IMR-90 (cell line): ENCODE data around the gene REPS1. TPM values are rescaled to one million over a fixed set of nuclear protein-coding genes. Genes with fewer than 3 reads are reported as not detected.

Experiments used
- ATAC-seq: fragments of 200-7000 bp; cut with Tn5 transposase; 2 replicates; pipeline ENCODE4 v1.9.1; 2020; ENCODE audit warnings: low read depth, mild to moderate bottlenecking, moderate library complexity
- BruUV-seq: library from RNA; stranded (reverse); fragments of 400-500 nt; replicated peaks from 2 replicates; lab custom pipeline; 2021; lab: Mats Ljungman, UMichigan
- CTCF ChIA-PET: fragments of 300-600 bp; formaldehyde crosslinking; extraction: SDS; loops from one replicate; lab custom pipeline; 2021; ENCODE audit warnings: antibody characterized with exemption; lab: Yijun Ruan, JAX
- POLR2A ChIA-PET: fragments of 300-600 bp; sonication (Branson Sonifier 250); formaldehyde crosslinking; loops from one replicate; lab custom pipeline; 2022; ENCODE audit warnings: antibody characterized with exemption; ENCODE audit not compliant: unreplicated experiment; lab: Charles Lee
- DNase-seq: peaks from one replicate; pipeline ENCODE4 v3.0.0; 2013
- H2AFZ ChIP-seq: replicated peaks from 2 replicates; pipeline ENCODE3; 2013; ENCODE audit warnings: low read length, mild to moderate bottlenecking; ENCODE audit not compliant: poor library complexity
- H2AK5ac ChIP-seq: 2 replicates; pipeline ENCODE4 v1.6.1; 2013; ENCODE audit warnings: low read depth, low read length, inconsistent platforms
- H2AK9ac ChIP-seq: replicated peaks from 2 replicates; pipeline ENCODE3; 2013; ENCODE audit warnings: mild to moderate bottlenecking, low read depth, low read length, moderate library complexity; ENCODE audit not compliant: poor library complexity
- H2BK120ac ChIP-seq: 2 replicates; pipeline ENCODE4 v1.6.1; 2013; ENCODE audit warnings: low read depth, low read length, inconsistent platforms
- H2BK15ac ChIP-seq: 3 replicates; pipeline ENCODE4 v1.6.1; 2013; ENCODE audit warnings: low read depth, low read length, inconsistent platforms
- H2BK20ac ChIP-seq: 2 replicates; pipeline ENCODE4 v1.6.1; 2013; ENCODE audit warnings: low read depth, mild to moderate bottlenecking, inconsistent platforms, low read length, moderate library complexity
- H2BK5ac ChIP-seq: 2 replicates; pipeline ENCODE4 v1.6.1; 2013; ENCODE audit warnings: mild to moderate bottlenecking, low read depth, low read length, inconsistent platforms; ENCODE audit not compliant: poor library complexity, severe bottlenecking
- H3K14ac ChIP-seq: replicated peaks from 2 replicates; pipeline ENCODE4 v1.6.1; 2013; ENCODE audit warnings: low read depth, low read length, inconsistent platforms
- H3K18ac ChIP-seq: 2 replicates; pipeline ENCODE4 v1.6.1; 2013; ENCODE audit warnings: low read depth, low read length, control low read depth
- H3K23ac ChIP-seq: 2 replicates; pipeline ENCODE4 v1.6.1; 2013; ENCODE audit warnings: low read depth, low read length, inconsistent platforms
- H3K27ac ChIP-seq: 2 replicates; pipeline ENCODE4 v1.5.1; 2013; ENCODE audit warnings: mild to moderate bottlenecking, control low read depth, low read length; ENCODE audit not compliant: insufficient read depth
- H3K27me3 ChIP-seq: 2 replicates; pipeline ENCODE4 v1.6.1; 2013; ENCODE audit warnings: low read length; ENCODE audit not compliant: control insufficient read depth, insufficient read depth
- H3K36me3 ChIP-seq: 2 replicates; pipeline ENCODE4 v1.6.1; 2013; ENCODE audit warnings: low read length, mixed read lengths; ENCODE audit not compliant: control insufficient read depth, insufficient read depth
- H3K4ac ChIP-seq: 2 replicates; pipeline ENCODE4 v1.6.1; 2013; ENCODE audit warnings: low read depth, low read length, inconsistent platforms
- H3K4me1 ChIP-seq: 2 replicates; pipeline ENCODE4 v1.6.1; 2013; ENCODE audit warnings: low read length, mixed read lengths; ENCODE audit not compliant: control insufficient read depth, insufficient read depth
- H3K4me2 ChIP-seq: 2 replicates; pipeline ENCODE4 v1.6.1; 2013; ENCODE audit warnings: low read depth, mild to moderate bottlenecking, control low read depth, low read length, moderate library complexity
- H3K4me3 ChIP-seq: 2 replicates; pipeline ENCODE4 v1.5.1; 2013; ENCODE audit warnings: low read depth, mild to moderate bottlenecking, control low read depth, low read length, moderate library complexity; ENCODE audit not compliant: insufficient read depth
- H3K56ac ChIP-seq: 2 replicates; pipeline ENCODE4 v1.6.1; 2013; ENCODE audit warnings: low read length, inconsistent platforms; ENCODE audit not compliant: insufficient read depth; ENCODE audit errors: extremely low read depth
- H3K79me1 ChIP-seq, 2 experiments: 2 replicates each; pipeline ENCODE4 v1.6.1; 2013; ENCODE audit warnings: low read length in 2 of 2, inconsistent platforms in 1 of 2, low read depth in 1 of 2
- H3K9ac ChIP-seq: 2 replicates; pipeline ENCODE4 v1.6.1; 2013; ENCODE audit warnings: low read depth, low read length, control low read depth
- H3K9me1 ChIP-seq: 2 replicates; pipeline ENCODE4 v1.6.1; 2013; ENCODE audit warnings: low read length, inconsistent platforms; ENCODE audit not compliant: insufficient read depth
- H3K9me3 ChIP-seq: 2 replicates; pipeline ENCODE4 v1.6.1; 2013; ENCODE audit warnings: low read length; ENCODE audit not compliant: control insufficient read depth, insufficient read depth
- H4K20me1 ChIP-seq: 2 replicates; pipeline ENCODE4 v1.6.1; 2013; ENCODE audit warnings: low read length, inconsistent platforms; ENCODE audit not compliant: insufficient read depth
- H4K5ac ChIP-seq: 2 replicates; pipeline ENCODE4 v1.6.1; 2013; ENCODE audit warnings: mild to moderate bottlenecking, low read depth, low read length, control low read depth
- H4K8ac ChIP-seq, 2 experiments: 2 replicates each; pipeline ENCODE4 v1.6.1; 2013; ENCODE audit warnings: low read depth in 2 of 2, low read length in 2 of 2, control low read depth in 1 of 2, inconsistent platforms in 1 of 2
- H4K91ac ChIP-seq: 2 replicates; pipeline ENCODE4 v1.6.1; 2013; ENCODE audit warnings: low read depth, low read length, inconsistent platforms; ENCODE audit not compliant: insufficient read depth
- CEBPB ChIP-seq: IDR thresholded peaks from 2 replicates; pipeline ENCODE4 v1.6.1; 2012; ENCODE audit warnings: low read depth, low read length, improper control_type of control experiment
- CHD1 ChIP-seq: IDR thresholded peaks from 2 replicates; pipeline ENCODE4 v1.6.1; 2012; ENCODE audit warnings: low read depth, low read length, improper control_type of control experiment
- MAZ ChIP-seq: IDR thresholded peaks from 2 replicates; pipeline ENCODE4 v1.6.1; 2012; ENCODE audit warnings: low read depth, mild to moderate bottlenecking, low read length, improper control_type of control experiment, moderate library complexity, borderline replicate concordance
- RAD21 ChIP-seq: IDR thresholded peaks from 2 replicates; pipeline ENCODE4 v1.6.1; 2012; ENCODE audit warnings: low read length, improper control_type of control experiment
- RFX5 ChIP-seq: IDR thresholded peaks from 2 replicates; pipeline ENCODE4 v1.8.0; 2012; ENCODE audit warnings: low read depth, mild to moderate bottlenecking, low read length, moderate library complexity
- WGBS, 2 experiments: methylation state at CpG; one replicate each; pipeline versions ENCODE4 v1.1.5 to v1.1.7; 2013; ENCODE audit warnings: missing lambda C conversion rate in 2 of 2; ENCODE audit not compliant: insufficient read length in 1 of 2; ENCODE audit errors: extremely low coverage in 2 of 2; 5-methylcytosine and 5-hydroxymethylcytosine counted together
- dilution Hi-C: fragments of 300-500 bp; cut with HindIII; formaldehyde crosslinking; loops from one replicate; pipeline ENCODE4 v1.14.3; 2018; ENCODE audit warnings: low sequenced_read_pairs; ENCODE audit not compliant: unreplicated experiment
- in situ Hi-C: fragments of 300-500 bp; cut with MboI; formaldehyde crosslinking; loops from 3 replicates; pipeline ENCODE4 v1.14.3; 2019; ENCODE audit warnings: low sequenced_read_pairs, inconsistent platforms, mixed read lengths
- intact Hi-C: fragments of 100-400 bp; cut with micrococcal nuclease; formaldehyde crosslinking; loops from 2 replicates; pipeline ENCODE4 v1.10.0; 2022
- polyA plus RNA-seq, 3 experiments: library from polyadenylated mRNA; depleted of rRNA; stranded (reverse); fragments of >200 nt; gene quantifications; 2 replicates each; pipeline ENCODE4 v1.2.3, GENCODE V29; 2012; ENCODE audit warnings: low replicate concordance in 1 of 3
- total RNA-seq: library from RNA; depleted of rRNA; stranded (reverse); fragments of >200 nt; gene quantifications from 2 replicates; pipeline ENCODE4 v1.2.3, GENCODE V29; 2012

Gene REPS1
- total and polyA plus RNA-seq, 2 of the 4 experiments (the other 2 are of a cell fraction), result 21.9 to 24.2 TPM

DNA sequence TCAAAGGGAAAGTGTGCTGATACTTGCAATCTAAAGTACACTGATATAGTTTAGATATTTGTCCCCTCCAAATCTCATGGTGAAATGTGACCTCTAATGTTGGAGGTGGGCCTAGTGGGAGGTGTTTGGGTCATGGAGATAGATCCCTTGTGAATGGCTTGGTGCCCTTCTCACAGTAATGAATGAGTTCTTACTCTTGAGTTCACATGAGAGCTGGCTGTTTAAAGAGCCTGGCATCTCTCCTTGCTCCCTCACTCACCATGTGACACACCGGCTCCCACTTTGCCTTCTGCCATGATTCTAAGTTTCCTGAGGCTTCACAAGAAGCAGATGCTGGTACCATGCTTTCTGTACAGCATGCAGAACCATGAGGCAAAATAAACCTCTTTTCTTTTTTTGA, 78.1 kb downstream of the REPS1 start:
- Histone ChIP-seq H2BK120ac (no peak overlapping the region), H3K36me3 (peaks cover 30% of the 10 kb centered on the region), H4K5ac (no peak overlapping the region), H3K27ac (no peak overlapping the region), H3K56ac (no peak overlapping the region), H3K27me3 (no peaks in the 10 kb centered on the region), H3K4me1 (peaks cover 1% of the 10 kb centered on the region; the same call in 1 of the 2 replicates), H2AFZ (no peak overlapping the region), H3K18ac (no peak overlapping the region), H3K4me2 (no peak overlapping the region), H4K8ac (no peak overlapping the region), H4K20me1 (no peaks in the 10 kb centered on the region), H2AK9ac (no peak overlapping the region), H3K4me3 (no peak overlapping the region), H2BK15ac (no peak overlapping the region), H3K79me1 (no peaks in the 10 kb centered on the region), H3K14ac (no peak overlapping the region), H2BK5ac (no peak overlapping the region), H3K9me1 (peaks cover 5% of the 10 kb centered on the region; the same call in 1 of the 2 replicates), H2AK5ac (no peak overlapping the region), H3K9ac (no peak overlapping the region), H4K91ac (no peak overlapping the region), H3K4ac (no peak overlapping the region), H2BK20ac (no peak overlapping the region), H3K9me3 (no peaks in the 10 kb centered on the region), H3K23ac (no peak overlapping the region)
- in situ Hi-C loops (no loop called here), intact Hi-C loops (no loop called here), dilution Hi-C loops (no loop called here)
- CTCF ChIA-PET, result no interaction called here
- POLR2A ChIA-PET, result no interaction called here
- ATAC-seq (no peak), DNase-seq (no peak)
- no TSS peak for BruUV-seq
- WGBS, 2 experiments, result 88% methylated on average over 1 of the region's 1 CpG; no CpG with 5 or more reads in 1 of the 2 experiments
- TF ChIP-seq MAZ (no peak), RFX5 (no peak), CEBPB (no peak), CHD1 (no peak), RAD21 (no peak)
